ENCODE results near the gene CLASP1.

Gene CLASP1

GRCh38 chr2:121489911-121490583 is 159.2 kb downstream of the CLASP1 start:
- no peak for DNase-seq (ENCODE audit: low spot score)
- TF ChIP-seq, protein P1, sequence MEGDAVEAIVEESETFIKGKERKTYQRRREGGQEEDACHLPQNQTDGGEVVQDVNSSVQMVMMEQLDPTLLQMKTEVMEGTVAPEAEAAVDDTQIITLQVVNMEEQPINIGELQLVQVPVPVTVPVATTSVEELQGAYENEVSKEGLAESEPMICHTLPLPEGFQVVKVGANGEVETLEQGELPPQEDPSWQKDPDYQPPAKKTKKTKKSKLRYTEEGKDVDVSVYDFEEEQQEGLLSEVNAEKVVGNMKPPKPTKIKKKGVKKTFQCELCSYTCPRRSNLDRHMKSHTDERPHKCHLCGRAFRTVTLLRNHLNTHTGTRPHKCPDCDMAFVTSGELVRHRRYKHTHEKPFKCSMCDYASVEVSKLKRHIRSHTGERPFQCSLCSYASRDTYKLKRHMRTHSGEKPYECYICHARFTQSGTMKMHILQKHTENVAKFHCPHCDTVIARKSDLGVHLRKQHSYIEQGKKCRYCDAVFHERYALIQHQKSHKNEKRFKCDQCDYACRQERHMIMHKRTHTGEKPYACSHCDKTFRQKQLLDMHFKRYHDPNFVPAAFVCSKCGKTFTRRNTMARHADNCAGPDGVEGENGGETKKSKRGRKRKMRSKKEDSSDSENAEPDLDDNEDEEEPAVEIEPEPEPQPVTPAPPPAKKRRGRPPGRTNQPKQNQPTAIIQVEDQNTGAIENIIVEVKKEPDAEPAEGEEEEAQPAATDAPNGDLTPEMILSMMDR (IDR thresholded peaks at IDR 0.05; ENCODE audit: extremely low read depth, missing control alignments), result no peak

GRCh38 chr2:121489284-121489683 is 160.0 kb downstream of the CLASP1 start:
- no peak for DNase-seq (ENCODE audit: low spot score)
- TF ChIP-seq, protein P1 (IDR thresholded peaks at IDR 0.05; ENCODE audit: extremely low read depth, missing control alignments), result no peak

DNA sequence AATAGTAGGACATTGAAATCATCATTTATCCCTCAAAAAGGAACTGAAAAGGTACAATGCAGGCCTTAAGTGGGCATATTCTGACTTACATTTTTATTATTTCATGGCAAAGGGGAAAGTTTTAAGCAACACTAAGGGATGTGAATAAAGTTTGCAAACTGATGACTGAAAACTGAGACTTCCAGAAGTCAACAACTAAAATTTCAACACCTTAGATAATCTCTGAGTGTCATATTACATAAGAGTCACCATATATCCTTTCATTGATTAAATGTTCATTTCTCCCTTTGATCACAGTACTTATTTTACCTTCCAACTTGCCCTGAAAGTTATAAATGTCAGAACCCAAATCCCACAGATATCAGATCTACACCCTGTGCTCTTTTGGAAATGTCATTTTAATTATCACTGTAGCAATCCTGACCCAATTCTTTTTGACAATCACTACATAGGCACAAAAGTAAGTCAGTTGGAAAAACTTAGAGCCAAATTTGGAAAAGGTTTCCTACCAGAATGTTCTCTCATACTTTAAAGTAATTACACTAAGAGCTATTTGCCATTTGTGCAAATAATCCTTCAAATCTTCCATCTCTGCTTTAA is 163.0 kb downstream of the CLASP1 start:
- DNase-seq (ENCODE audit: low spot score), result no peak

DNA sequence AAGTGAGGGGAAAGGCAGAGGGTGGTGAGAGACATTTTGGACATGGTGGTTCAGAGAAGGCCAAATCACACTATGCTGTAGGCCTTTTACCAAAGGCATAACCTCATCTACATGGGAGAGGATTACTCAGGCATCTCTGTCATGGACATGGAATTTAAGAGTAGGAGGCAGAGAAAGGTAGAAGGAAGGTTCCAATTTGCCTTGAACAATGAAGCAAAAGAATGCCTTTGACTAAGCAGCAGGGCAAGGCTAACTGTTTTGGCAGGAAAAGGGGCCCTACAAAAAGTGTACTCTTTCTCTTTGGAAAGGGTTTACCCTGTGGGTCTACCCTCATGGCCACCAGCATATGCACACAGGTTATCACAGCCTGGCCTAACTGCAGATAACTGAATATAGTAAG is 164.2 kb downstream of the CLASP1 start:
- TF ChIP-seq, protein P1 (IDR thresholded peaks at IDR 0.05; ENCODE audit: extremely low read depth, missing control alignments), result no peak
- no peak for DNase-seq (ENCODE audit: low spot score)

More for the DNA sequence above, 163.0 kb downstream of the CLASP1 start:
- TF ChIP-seq, protein P1 (IDR thresholded peaks at IDR 0.05; ENCODE audit: extremely low read depth, missing control alignments), result no peak

DNA sequence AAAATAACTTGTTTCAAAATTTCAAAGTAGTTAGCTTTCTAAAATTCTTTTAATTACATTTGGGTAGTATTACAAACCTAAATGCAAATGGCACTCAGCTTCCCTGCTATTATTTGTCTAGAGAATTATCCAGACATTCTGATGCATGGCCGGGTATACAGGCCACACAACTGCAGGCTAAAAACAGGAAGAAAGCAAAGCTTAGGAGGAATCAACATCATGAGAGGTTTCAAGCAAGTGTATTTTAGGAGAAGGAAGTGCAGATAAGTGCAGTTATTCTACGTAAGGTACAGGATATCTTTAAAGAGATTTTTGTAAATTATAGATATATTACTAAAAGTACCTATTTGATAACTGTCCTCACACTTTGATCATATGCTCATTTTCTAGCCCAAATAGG is 165.4 kb downstream of the CLASP1 start:
- no peak for DNase-seq (ENCODE audit: low spot score)
- TF ChIP-seq, protein P1 (IDR thresholded peaks at IDR 0.05; ENCODE audit: extremely low read depth, missing control alignments), result no peak

GRCh38 chr2:121483021-121483420 is 166.2 kb downstream of the CLASP1 start:
- no peak for DNase-seq (ENCODE audit: low spot score)
- TF ChIP-seq, protein P1 (IDR thresholded peaks at IDR 0.05; ENCODE audit: extremely low read depth, missing control alignments), result no peak

DNA sequence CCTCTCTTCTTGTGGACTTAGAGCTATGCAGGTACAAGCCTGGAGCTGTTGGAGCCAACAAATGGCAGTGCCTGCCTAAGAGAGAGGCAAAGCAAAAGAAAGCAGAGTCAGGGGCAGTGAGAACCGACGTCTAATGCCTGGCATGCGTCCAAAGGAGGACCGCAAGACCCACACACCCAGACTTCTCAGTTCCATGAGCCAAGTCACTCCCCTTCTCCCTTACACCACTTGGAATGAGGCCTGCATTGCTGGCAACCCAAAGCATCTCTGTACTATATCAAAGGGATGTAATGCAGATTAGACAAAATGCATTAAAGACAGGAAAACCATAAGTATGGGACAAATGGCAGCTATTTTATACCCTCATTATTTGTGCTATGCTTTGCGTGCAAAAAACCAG is 168.4 kb downstream of the CLASP1 start:
- TF ChIP-seq, protein P1 (IDR thresholded peaks at IDR 0.05; ENCODE audit: extremely low read depth, missing control alignments), result no peak
- DNase-seq (ENCODE audit: low spot score), result no peak
